H1 (cell line): ENCODE measurements around the gene PRMT9. TPM values are rescaled to one million over a fixed set of nuclear protein-coding genes. Genes with fewer than 3 reads are reported as not detected.

ENCODE experiments used
- CTCF ChIA-PET: fragments of 300-600 bp; sonication (Branson Sonifier 250); formaldehyde crosslinking; loops from one replicate; lab custom pipeline; 2021; ENCODE audit not compliant: partially characterized antibody; lab: Charles Lee
- POLR2A ChIA-PET: fragments of 300-600 bp; sonication (Branson Sonifier 250); formaldehyde crosslinking; loops from one replicate; lab custom pipeline; 2021; ENCODE audit warnings: inconsistent platforms; ENCODE audit not compliant: partially characterized antibody; lab: Charles Lee
- DNase-seq, 2 experiments: peaks; one replicate each; pipeline versions ENCODE4 v3.0.0 to v3.0.0-alpha.2; 2010 to 2022; ENCODE audit warnings: low spot score in 2 of 2, low read depth in 1 of 2, mixed read lengths in 1 of 2
- FAIRE-seq: peaks from 2 replicates; lab custom pipeline; 2011; peaks lifted over from hg19 to GRCh38; lab: Jason Lieb, UNC
- H2AFZ ChIP-seq: 2 replicates; pipeline ENCODE4 v1.8.1; 2012; ENCODE audit warnings: low read length, inconsistent platforms
- H2AK5ac ChIP-seq: 2 replicates; pipeline ENCODE4 v1.6.1; 2013; ENCODE audit warnings: low read depth, low read length
- H2BK120ac ChIP-seq: replicated peaks from 2 replicates; pipeline ENCODE3; 2013; ENCODE audit warnings: low read depth, low read length, inconsistent platforms
- H2BK12ac ChIP-seq: 2 replicates; pipeline ENCODE4 v1.6.1; 2013; ENCODE audit warnings: low read depth, low read length
- H2BK15ac ChIP-seq: 2 replicates; pipeline ENCODE4 v1.6.1; 2013; ENCODE audit warnings: low read length
- H2BK20ac ChIP-seq: 2 replicates; pipeline ENCODE4 v1.6.1; 2013; ENCODE audit warnings: low read length
- H2BK5ac ChIP-seq: 2 replicates; pipeline ENCODE4 v1.6.1; 2013; ENCODE audit warnings: low read depth, low read length
- H3K14ac ChIP-seq: 2 replicates; pipeline ENCODE4 v1.6.1; 2013; ENCODE audit warnings: inconsistent platforms; ENCODE audit not compliant: insufficient read length
- H3K18ac ChIP-seq: 2 replicates; pipeline ENCODE4 v1.6.1; 2013; ENCODE audit warnings: low read length; ENCODE audit errors: extremely low read depth
- H3K23ac ChIP-seq: 2 replicates; pipeline ENCODE4 v1.6.1; 2013; ENCODE audit warnings: inconsistent platforms; ENCODE audit not compliant: insufficient read length
- H3K23me2 ChIP-seq: 2 replicates; pipeline ENCODE4 v1.6.1; 2013; ENCODE audit warnings: low read depth, low read length
- H3K27ac ChIP-seq: 2 replicates; pipeline ENCODE4 v1.6.1; 2011; ENCODE audit warnings: low read depth, low read length, inconsistent platforms
- H3K27me3 ChIP-seq, 4 experiments: replicated peaks in 1 of 4; 1 replicate in 1 of 4; 2 replicates in 3 of 4; pipeline versions ENCODE4 v1.6.1 to v1.8.1; 2011 to 2013; ENCODE audit warnings: low read length in 3 of 4, mild to moderate bottlenecking in 3 of 4, inconsistent platforms in 2 of 4, mixed read lengths in 2 of 4, moderate library complexity in 1 of 4; ENCODE audit not compliant: control insufficient read depth in 3 of 4, insufficient read depth in 3 of 4; ENCODE audit errors: extremely low read depth in 1 of 4
- H3K36me3 ChIP-seq, 4 experiments: 2 replicates each; pipeline versions ENCODE4 v1.6.1 to v1.8.1; 2011 to 2013; ENCODE audit warnings: mild to moderate bottlenecking in 4 of 4, low read length in 3 of 4, moderate library complexity in 2 of 4, control low read depth in 1 of 4, inconsistent platforms in 1 of 4; ENCODE audit not compliant: insufficient read depth in 4 of 4, control insufficient read depth in 2 of 4
- H3K4ac ChIP-seq: replicated peaks from 2 replicates; pipeline ENCODE3; 2013; ENCODE audit warnings: low read length, low read depth, mixed read lengths, inconsistent platforms; ENCODE audit not compliant: insufficient read length
- H3K4me1 ChIP-seq, 4 experiments: replicated peaks in 1 of 4; 1 replicate in 1 of 4; 2 replicates in 3 of 4; pipeline versions ENCODE4 v1.6.1 to v1.8.1; 2011 to 2013; ENCODE audit warnings: low read length in 3 of 4, inconsistent platforms in 2 of 4, mixed read lengths in 1 of 4; ENCODE audit not compliant: insufficient read depth in 4 of 4, control insufficient read depth in 3 of 4
- H3K4me2 ChIP-seq, 2 experiments: 2 replicates each; pipeline versions ENCODE4 v1.6.1 to v1.8.1; 2011 to 2013; ENCODE audit warnings: low read depth in 2 of 2, low read length in 2 of 2, control low read depth in 1 of 2, inconsistent platforms in 1 of 2, mild to moderate bottlenecking in 1 of 2; ENCODE audit not compliant: insufficient read depth in 1 of 2
- H3K4me3 ChIP-seq, 4 experiments: fragments of 200-600, 300-600 bp in 1 of 4; sonication (generic), shearing (Covaris generic), sonication (Bioruptor Twin) in 1 of 4; 2 replicates each; pipeline versions ENCODE4 v1.5.1 to v1.8.1; 2011 to 2016; ENCODE audit warnings: low read length in 4 of 4, low read depth in 3 of 4, control low read depth in 2 of 4, inconsistent platforms in 2 of 4, mild to moderate bottlenecking in 2 of 4, mixed read lengths in 1 of 4, moderate library complexity in 1 of 4; ENCODE audit not compliant: insufficient read depth in 2 of 4; ENCODE audit errors: extremely low read depth in 1 of 4
- H3K56ac ChIP-seq: replicated peaks from 2 replicates; pipeline ENCODE3; 2013; ENCODE audit warnings: low read depth, mild to moderate bottlenecking, mixed read lengths, low read length, inconsistent platforms; ENCODE audit not compliant: insufficient read length
- H3K79me1 ChIP-seq: 2 replicates; pipeline ENCODE4 v1.6.1; 2013; ENCODE audit warnings: low read depth, low read length, control low read depth
- H3K79me2 ChIP-seq, 2 experiments: 2 replicates each; pipeline versions ENCODE4 v1.6.1 to v1.8.1; 2012 to 2013; ENCODE audit warnings: low read length in 2 of 2, mild to moderate bottlenecking in 2 of 2, inconsistent platforms in 1 of 2; ENCODE audit not compliant: insufficient read depth in 2 of 2, control insufficient read depth in 1 of 2
- H3K9ac ChIP-seq, 4 experiments: replicated peaks in 1 of 4; 1 replicate in 1 of 4; 2 replicates in 3 of 4; pipeline versions ENCODE4 v1.6.1 to v1.8.1; 2011 to 2013; ENCODE audit warnings: low read depth in 3 of 4, low read length in 3 of 4, control low read depth in 2 of 4, mild to moderate bottlenecking in 2 of 4, moderate library complexity in 2 of 4, inconsistent platforms in 1 of 4; ENCODE audit errors: extremely low read depth in 1 of 4
- H3K9me3 ChIP-seq, 2 experiments: 2 replicates each; pipeline versions ENCODE4 v1.6.1 to v1.8.1; 2012 to 2013; ENCODE audit warnings: mild to moderate bottlenecking in 2 of 2, moderate library complexity in 2 of 2, control low read depth in 1 of 2, inconsistent platforms in 1 of 2, low read depth in 1 of 2, low read length in 1 of 2, mixed read lengths in 1 of 2; ENCODE audit not compliant: insufficient read depth in 2 of 2
- H4K20me1 ChIP-seq, 2 experiments: replicated peaks in 1 of 2; 2 replicates each; pipeline versions ENCODE3 to v1.8.1; 2011 to 2013; ENCODE audit warnings: inconsistent platforms in 2 of 2, low read length in 2 of 2, mild to moderate bottlenecking in 1 of 2; ENCODE audit not compliant: insufficient read depth in 2 of 2, control insufficient read depth in 1 of 2
- H4K5ac ChIP-seq: 2 replicates; pipeline ENCODE4 v1.6.1; 2013; ENCODE audit warnings: low read length, low read depth, mixed read lengths, inconsistent platforms; ENCODE audit not compliant: insufficient read length
- H4K8ac ChIP-seq: 2 replicates; pipeline ENCODE4 v1.8.0; 2013; ENCODE audit warnings: mild to moderate bottlenecking, moderate library complexity, low read length, inconsistent platforms; ENCODE audit not compliant: insufficient read depth; ENCODE audit errors: extremely low read depth
- H4K91ac ChIP-seq: replicated peaks from 2 replicates; pipeline ENCODE3; 2013; ENCODE audit warnings: low read length, mixed read lengths, inconsistent platforms; ENCODE audit not compliant: insufficient read length
- ATF3 ChIP-seq: IDR thresholded peaks from 2 replicates; pipeline ENCODE4 v1.6.1; 2011; ENCODE audit warnings: low read depth, mild to moderate bottlenecking, low read length; ENCODE audit not compliant: insufficient read depth
- BACH1 ChIP-seq: IDR thresholded peaks from 2 replicates; pipeline ENCODE4 v1.6.1; 2012; ENCODE audit warnings: low read length, improper control_type of control experiment
- CREB1 ChIP-seq: IDR thresholded peaks from 2 replicates; pipeline ENCODE4 v1.6.1; 2012; ENCODE audit warnings: inconsistent platforms
- EGR1 ChIP-seq: IDR thresholded peaks from 2 replicates; pipeline ENCODE4 v1.6.1; 2011; ENCODE audit warnings: low read depth, low read length, borderline replicate concordance
- KDM1A ChIP-seq: fragments of 200-600, 300-600 bp; sonication (generic); IDR thresholded peaks from 2 replicates; pipeline ENCODE4 v1.7.1; 2016; ENCODE audit warnings: mild to moderate bottlenecking, low read length, borderline replicate concordance
- NANOG ChIP-seq: IDR thresholded peaks from 2 replicates; pipeline ENCODE4 v1.6.1; 2011; ENCODE audit warnings: low read length, low read depth, mild to moderate bottlenecking, inconsistent platforms; ENCODE audit not compliant: insufficient read depth, poor library complexity, severe bottlenecking
- POLR2A ChIP-seq, 2 experiments: IDR thresholded peaks; 1 replicate in 1 of 2; 2 replicates in 1 of 2; pipeline ENCODE4 v1.6.1; 2011; ENCODE audit warnings: low read depth in 2 of 2, low read length in 2 of 2, mild to moderate bottlenecking in 2 of 2; ENCODE audit errors: control extremely low read depth in 1 of 2
- RFX5 ChIP-seq: IDR thresholded peaks from 2 replicates; pipeline ENCODE4 v1.6.1; 2011; ENCODE audit warnings: low read depth, low read length, improper control_type of control experiment, borderline replicate concordance
- RNF2 ChIP-seq: fragments of 200-900, 300-1000 bp; sonication (generic); IDR thresholded peaks from 2 replicates; pipeline ENCODE4 v1.7.1; 2016; ENCODE audit warnings: borderline replicate concordance, low read depth, mild to moderate bottlenecking, antibody characterized with exemption, low read length; ENCODE audit not compliant: poor library complexity, severe bottlenecking; ENCODE audit errors: missing control alignments
- SAP30 ChIP-seq: fragments of 300-600 bp; sonication (generic); IDR thresholded peaks from 2 replicates; pipeline ENCODE4 v1.7.1; 2012; ENCODE audit warnings: low read length, moderate library complexity, mild to moderate bottlenecking, inconsistent platforms; ENCODE audit not compliant: insufficient read depth, insufficient replicate concordance
- SP4 ChIP-seq: IDR thresholded peaks from 2 replicates; pipeline ENCODE4 v1.6.1; 2012; ENCODE audit warnings: low read length, inconsistent platforms
- TAF1 ChIP-seq: IDR thresholded peaks from 2 replicates; pipeline ENCODE4 v1.6.1; 2011; ENCODE audit warnings: mild to moderate bottlenecking, low read depth, low read length
- TCF12 ChIP-seq: IDR thresholded peaks from 2 replicates; pipeline ENCODE4 v1.6.1; 2011; ENCODE audit warnings: low read depth, mild to moderate bottlenecking, low read length
- WGBS, 2 experiments: shearing (Covaris generic) in 1 of 2; methylation state at CpG; one replicate each; pipeline versions ENCODE4 v1.1.6 to v1.1.7; 2013 to 2015; ENCODE audit warnings: low lambda C conversion rate in 2 of 2, mixed read lengths in 2 of 2, inconsistent platforms in 1 of 2, low coverage in 1 of 2, missing lambda C conversion rate in 1 of 2; ENCODE audit not compliant: insufficient replicate concordance in 2 of 2, insufficient coverage in 1 of 2, insufficient read length in 1 of 2; ENCODE audit errors: extremely low coverage in 1 of 2, missing lambda C conversion rate in 1 of 2; 5-methylcytosine and 5-hydroxymethylcytosine counted together
- polyA plus RNA-seq, 7 experiments: library from polyadenylated mRNA; depleted of rRNA in 3 of 7; stranded (reverse) in 5 of 7; unstranded in 2 of 7; fragments of >200 nt in 5 of 7; fragments of 200-250 nt in 2 of 7; gene quantifications; 1 replicate in 5 of 7; 2 replicates in 1 of 7; 4 replicates in 1 of 7; pipeline versions ENCODE4 v1.2.1 to v1.2.3, GENCODE V29; 2011 to 2013; ENCODE audit warnings: missing spikeins in 2 of 7, mixed read lengths in 2 of 7
- total RNA-seq: library from RNA; stranded (reverse); fragmentation: NEBNext Ultra II Directional; extraction: Animal tissue kit (Norgen Biotek cat#: 25700); gene quantifications from 2 replicates; pipeline ENCODE4 v1.2.1, GENCODE V29; 2021

The PRMT9 gene
- total and polyA plus RNA-seq, 2 of the 8 experiments (the other 6 are each of a cell fraction or from before 2014, with no cell fraction given): 3.8 to 9.6 TPM

- no peak overlapping the region for H3K18ac ChIP-seq
- no peak overlapping the region for H4K91ac ChIP-seq
- no peak overlapping the region for H2BK5ac ChIP-seq
- no peak overlapping the region for H2AK5ac ChIP-seq
- no peak overlapping the region for H2BK12ac ChIP-seq
- no peaks in the 10 kb centered on the region for H3K4me1 ChIP-seq
- H3K79me2 ChIP-seq: no peaks in the 10 kb centered on the region
- H4K8ac ChIP-seq: no peak overlapping the region
- H2BK20ac ChIP-seq: no peak overlapping the region
- H2BK120ac ChIP-seq: no peak overlapping the region
- no peak overlapping the region for H3K56ac ChIP-seq
- H3K23me2 ChIP-seq: no peaks in the 10 kb centered on the region
- H3K79me1 ChIP-seq: no peaks in the 10 kb centered on the region
- no peak overlapping the region for H4K5ac ChIP-seq
- FAIRE-seq (no peak), DNase-seq (no peak)
- no peaks in the 10 kb centered on the region for H3K27me3 ChIP-seq
- ChIA-PET CTCF (interaction anchor here (0.6 to 3.4 kb wide), 5 partner anchors 10 to 1045 kb away, joined by 3 to 17 read pairs (median 3); no protein-coding TSS in a partner anchor), POLR2A (interaction anchor here (2.2 kb wide), 1 partner anchor 9 kb away, joined by 8 read pairs; the partner anchor contains the start of gene PRMT9)
- H3K4me2 ChIP-seq: no peak overlapping the region
- H3K9me3 ChIP-seq: no peaks in the 10 kb centered on the region
- H2BK15ac ChIP-seq: no peak overlapping the region
- H3K27ac ChIP-seq: no peak overlapping the region
- no peak overlapping the region for H3K4ac ChIP-seq
- no peaks in the 10 kb centered on the region for H3K36me3 ChIP-seq
- no peak overlapping the region for H3K4me3 ChIP-seq
- WGBS, 2 experiments: 90% methylated on average over 3 of the region's 3 CpGs; no CpG with 5 or more reads in 1 of the 2 experiments
- H2AFZ ChIP-seq: no peak overlapping the region
- no peak overlapping the region for H3K23ac ChIP-seq
- H3K14ac ChIP-seq: no peak overlapping the region
- H3K9ac ChIP-seq: no peak overlapping the region
- no peaks in the 10 kb centered on the region for H4K20me1 ChIP-seq
- TF ChIP-seq TAF1 (no peak), SP4 (no peak), SAP30 (no peak), TCF12 (no peak), ATF3 (no peak), EGR1 (no peak), RNF2 (no peak), BACH1 (no peak), KDM1A (no peak), RFX5 (no peak), POLR2A (IDR thresholded peaks at IDR 0.05; ENCODE audit: control extremely low read depth in 1 of 2, low read depth in 2 of 2, low read length in 2 of 2) (no peak), CREB1 (no peak), NANOG (no peak)
These were observed 9.3 kb upstream of the PRMT9 start for GRCh38 chr4:147693218-147693617.
